Astrocyte (in vitro differentiated cells and primary cell): ENCODE data around the gene SMO. TPM values are rescaled to one million over a fixed set of nuclear protein-coding genes. Genes with fewer than 3 reads are reported as not detected.

Experiments used
- DNase-seq: peaks from one replicate; pipeline ENCODE4 v3.0.0-alpha.2; 2010; ENCODE audit warnings: low read depth
- FAIRE-seq: peaks from 2 replicates; lab custom pipeline; 2011; peaks lifted over from hg19 to GRCh38; lab: Jason Lieb, UNC
- H2AFZ ChIP-seq: 2 replicates; pipeline ENCODE4 v1.6.0; 2012; ENCODE audit warnings: low read depth, low read length, inconsistent platforms
- H3K27ac ChIP-seq: 2 replicates; pipeline ENCODE4 v1.5.1; 2011; ENCODE audit warnings: low read depth, low read length, inconsistent platforms
- H3K27me3 ChIP-seq: 2 replicates; pipeline ENCODE4 v1.6.0; 2011; ENCODE audit warnings: low read length, inconsistent platforms; ENCODE audit not compliant: insufficient read depth
- H3K36me3 ChIP-seq: 2 replicates; pipeline ENCODE4 v1.5.1; 2011; ENCODE audit warnings: low read length, inconsistent platforms; ENCODE audit not compliant: insufficient read depth
- H3K4me1 ChIP-seq: 2 replicates; pipeline ENCODE4 v1.5.1; 2011; ENCODE audit warnings: low read length, inconsistent platforms; ENCODE audit not compliant: insufficient read depth
- H3K4me2 ChIP-seq: 2 replicates; pipeline ENCODE4 v1.6.0; 2012; ENCODE audit warnings: low read length, inconsistent platforms
- H3K4me3 ChIP-seq: 2 replicates; pipeline ENCODE4 v1.5.1; 2011; ENCODE audit warnings: low read depth, mild to moderate bottlenecking, low read length, inconsistent platforms; ENCODE audit not compliant: insufficient read depth
- H3K79me2 ChIP-seq: 2 replicates; pipeline ENCODE4 v1.6.0; 2012; ENCODE audit warnings: mild to moderate bottlenecking, low read length, inconsistent platforms; ENCODE audit not compliant: insufficient read depth
- H3K9ac ChIP-seq: 2 replicates; pipeline ENCODE4 v1.6.0; 2012; ENCODE audit warnings: mild to moderate bottlenecking, low read length, inconsistent platforms
- H3K9me3 ChIP-seq: 2 replicates; pipeline ENCODE4 v1.5.1; 2012; ENCODE audit warnings: low read depth, mild to moderate bottlenecking, low read length, inconsistent platforms; ENCODE audit not compliant: insufficient read depth
- H4K20me1 ChIP-seq: 2 replicates; pipeline ENCODE4 v1.6.0; 2012; ENCODE audit warnings: low read length, inconsistent platforms; ENCODE audit not compliant: insufficient read depth
- H3K27ac Mint-ChIP-seq: one replicate; pipeline ENCODE4 v1.8.0; 2021; ENCODE audit warnings: mild to moderate bottlenecking, mixed read lengths; ENCODE audit not compliant: unreplicated experiment
- H3K27me3 Mint-ChIP-seq: one replicate; pipeline ENCODE4 v1.8.0; 2021; ENCODE audit warnings: low read depth, mixed read lengths; ENCODE audit not compliant: unreplicated experiment
- H3K36me3 Mint-ChIP-seq: one replicate; pipeline ENCODE4 v1.8.0; 2021; ENCODE audit warnings: low read depth, mixed read lengths; ENCODE audit not compliant: unreplicated experiment
- H3K4me1 Mint-ChIP-seq: one replicate; pipeline ENCODE4 v1.8.0; 2021; ENCODE audit warnings: low read depth, mixed read lengths; ENCODE audit not compliant: unreplicated experiment
- H3K4me3 Mint-ChIP-seq: one replicate; pipeline ENCODE4 v1.8.0; 2021; ENCODE audit warnings: mild to moderate bottlenecking, moderate library complexity, mixed read lengths; ENCODE audit not compliant: unreplicated experiment
- H3K9me3 Mint-ChIP-seq: one replicate; pipeline ENCODE4 v1.8.0; 2021; ENCODE audit warnings: mild to moderate bottlenecking, mixed read lengths; ENCODE audit not compliant: unreplicated experiment
- CTCF ChIP-seq: IDR thresholded peaks from 2 replicates; pipeline ENCODE4 v1.5.1; 2011; ENCODE audit warnings: low read depth, mild to moderate bottlenecking, inconsistent platforms, low read length, moderate library complexity; ENCODE audit not compliant: insufficient read depth
- EZH2 ChIP-seq: IDR thresholded peaks from 2 replicates; pipeline ENCODE4 v1.6.1; 2012; ENCODE audit warnings: mild to moderate bottlenecking, low read length, inconsistent platforms; ENCODE audit not compliant: insufficient read depth
- total RNA-seq: library from RNA; stranded (reverse); gene quantifications from 2 replicates; pipeline ENCODE4 v1.2.1, GENCODE V29; 2021

SMO gene
- total RNA-seq, 1 donor from 2014 or later = 20.0 TPM

- no peak for TF ChIP-seq CTCF
- no peak for TF ChIP-seq EZH2
- Mint-ChIP-seq H3K4me1 (peaks cover 5% of the 10 kb centered on the region), H3K4me3 (peak overlapping the region; percentile 35), H3K27ac (no peak overlapping the region), H3K36me3 (no peaks in the 10 kb centered on the region), H3K27me3 (peaks cover 12% of the 10 kb centered on the region), H3K9me3 (no peaks in the 10 kb centered on the region)
- H3K36me3 ChIP-seq = no peaks in the 10 kb centered on the region
- H3K9me3 ChIP-seq = no peaks in the 10 kb centered on the region
- no peak overlapping the region for H2AFZ ChIP-seq
- H3K9ac ChIP-seq = no peak overlapping the region
- H3K27me3 ChIP-seq = peaks cover 3% of the 10 kb centered on the region
- peaks cover 26% of the 10 kb centered on the region for H3K79me2 ChIP-seq
- no peak overlapping the region for H3K4me3 ChIP-seq
- no peak overlapping the region for H3K27ac ChIP-seq
- FAIRE-seq (no peak), DNase-seq (no peak)
- H3K4me1 ChIP-seq = peaks cover 11% of the 10 kb centered on the region
- peaks cover 24% of the 10 kb centered on the region for H4K20me1 ChIP-seq
- H3K4me2 ChIP-seq = no peak overlapping the region
These were observed 1.6 kb upstream of the SMO start for GRCh38 chr7:129186749-129187260.

GRCh38 chr7:129187681-129188371 is 607 bp upstream of the SMO start:
- Mint-ChIP-seq H3K36me3 (peaks cover 2% of the 10 kb centered on the region), H3K4me1 (peaks cover 5% of the 10 kb centered on the region), H3K9me3 (no peaks in the 10 kb centered on the region), H3K27me3 (peaks cover 12% of the 10 kb centered on the region), H3K27ac (no peak overlapping the region), H3K4me3 (peak overlapping the region; percentile 81)
- Histone ChIP-seq H3K79me2 (peaks cover 36% of the 10 kb centered on the region), H3K36me3 (no peaks in the 10 kb centered on the region), H4K20me1 (peaks cover 35% of the 10 kb centered on the region), H3K27ac (no peak overlapping the region), H3K4me1 (peaks cover 11% of the 10 kb centered on the region), H3K27me3 (peaks cover 3% of the 10 kb centered on the region), H3K9me3 (no peaks in the 10 kb centered on the region), H3K9ac (peak overlapping the region; percentile 77), H3K4me3 (peak overlapping the region; percentile 68), H2AFZ (peak overlapping the region; percentile 83), H3K4me2 (peak overlapping the region; percentile 98)
- DNase-seq = no peak
- TF ChIP-seq CTCF (no peak), EZH2 (no peak)
- no peak for FAIRE-seq
